Body of pancreas (tissue), 4 donors: ENCODE data around the gene LYZL4. TPM values are rescaled to one million over a fixed set of nuclear protein-coding genes. Genes with fewer than 3 reads are reported as not detected.

Experiments
- ATAC-seq: fragments of 150-250 bp; one replicate; pipeline ENCODE4 v1.9.1; 2016
- DNase-seq, 4 donors: peaks; one replicate each; pipeline ENCODE4 v3.0.0-alpha.2; 2019
- H3K27ac ChIP-seq, 4 donors: fragments of 200-600 bp; sonication (generic); 1 replicate in 3 of 4; 2 replicates in 1 of 4; pipeline versions ENCODE4 v1.5.1 to v1.6.1; 2016 to 2019; ENCODE audit warnings: mild to moderate bottlenecking in 1 of 4, mixed read lengths in 1 of 4, moderate library complexity in 1 of 4
- H3K27me3 ChIP-seq, 2 donors: fragments of 200-600 bp; sonication (generic); one replicate each; pipeline ENCODE4 v1.6.0; 2016; ENCODE audit warnings: mild to moderate bottlenecking in 1 of 2
- H3K36me3 ChIP-seq, 2 donors: fragments of 200-600 bp; sonication (generic); replicated peaks in 1 of 2; 2 replicates each; pipeline ENCODE4 v1.5.1; 2016; ENCODE audit warnings: low read depth in 2 of 2; ENCODE audit not compliant: insufficient read depth in 1 of 2
- H3K4me1 ChIP-seq: fragments of 200-600 bp; sonication (generic); one replicate; pipeline ENCODE4 v1.6.0; 2016
- H3K4me3 ChIP-seq, 2 donors: fragments of 200-600 bp; sonication (generic); 1 replicate in 1 of 2; 2 replicates in 1 of 2; pipeline ENCODE4 v1.5.1; 2016 to 2019
- H3K9me3 ChIP-seq, 3 donors: fragments of 200-600 bp; sonication (generic); 1 replicate in 2 of 3; 2 replicates in 1 of 3; pipeline ENCODE4 v1.5.1; 2016
- CTCF ChIP-seq, 7 experiments: fragments of 450-650 bp in 4 of 7; fragments of 200-600 bp in 3 of 7; sonication (generic) in 3 of 7; IDR thresholded peaks; one replicate each; pipeline ENCODE4 v1.5.1; 2016 to 2019; ENCODE audit warnings: antibody characterized with exemption in 7 of 7
- POLR2A ChIP-seq, 3 donors: fragments of 450-650 bp; IDR thresholded peaks; one replicate each; pipeline ENCODE4 v1.6.1; 2016; ENCODE audit warnings: antibody characterized with exemption in 3 of 3, mild to moderate bottlenecking in 2 of 3
- WGBS, 2 donors: methylation state at CpG; one replicate each; pipeline ENCODE4 v1.1.5; 2017; 5-methylcytosine and 5-hydroxymethylcytosine counted together
- intact Hi-C: fragments of 100-400 bp; cut with DNase I; formaldehyde crosslinking; loops from one replicate; pipeline ENCODE4 v1.15.1; 2023
- total RNA-seq, 2 donors: library from RNA; depleted of rRNA; stranded (reverse); fragments of >200 nt; gene quantifications; one replicate each; pipeline ENCODE4 v1.1.0, GENCODE V29; 2016

The LYZL4 gene
- total RNA-seq, 2 donors from 2014 or later: not detected

DNA sequence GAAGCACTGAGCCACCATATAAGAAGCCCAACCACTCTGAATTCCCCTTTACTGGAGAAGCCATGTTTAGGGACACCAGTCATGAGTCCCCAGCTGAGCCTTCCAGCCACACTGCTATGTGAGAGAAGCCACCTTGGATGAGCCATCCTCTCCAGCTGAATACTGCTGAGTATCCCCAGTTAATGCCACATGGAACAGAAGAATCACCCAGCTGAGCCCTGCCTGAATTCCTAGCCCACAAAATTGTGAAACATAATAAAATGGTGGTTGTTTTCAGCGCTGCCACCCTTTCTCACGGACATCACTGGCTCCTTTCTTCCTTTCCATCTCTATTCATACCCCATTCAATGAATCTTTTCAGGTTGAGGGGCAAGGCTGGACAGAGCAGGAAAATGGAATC is 22.1 kb upstream of the LYZL4 start:
- H3K36me3 ChIP-seq: no peaks in the 10 kb centered on the region
- no peak for ATAC-seq
- peaks cover 0 to 7% (median 0%) of the 10 kb centered on the region in 3 donors for H3K9me3 ChIP-seq
- intact Hi-C loops: no loop called here
- no peak overlapping the region for H3K4me3 ChIP-seq
- no peaks in the 10 kb centered on the region for H3K27me3 ChIP-seq
- H3K4me1 ChIP-seq: no peaks in the 10 kb centered on the region
- 70 to 71% methylated on average over 2 of the region's 2 CpGs for WGBS, 2 donors
- DNase-seq: no peak
- no peak for TF ChIP-seq POLR2A (IDR thresholded peaks at IDR 0.05)
- no peak overlapping the region for H3K27ac ChIP-seq

- no peaks in the 10 kb centered on the region for H3K27me3 ChIP-seq
- H3K4me1 ChIP-seq: no peaks in the 10 kb centered on the region
- intact Hi-C loops: no loop called here
- ATAC-seq (no peak), DNase-seq (no peak)
- no peaks in the 10 kb centered on the region for H3K36me3 ChIP-seq
- TF ChIP-seq POLR2A (IDR thresholded peaks at IDR 0.05): no peak
- TF ChIP-seq CTCF (IDR thresholded peaks at IDR 0.05): no peak
- no peak overlapping the region for H3K4me3 ChIP-seq
- H3K9me3 ChIP-seq: peaks cover 0 to 7% (median 0%) of the 10 kb centered on the region in 3 donors
- 49 to 54% methylated on average over 7 of the region's 7 CpGs for WGBS, 2 donors
- H3K27ac ChIP-seq: no peak overlapping the region
Measured at GRCh38 chr3:42430781-42431532, 20.5 kb upstream of the LYZL4 start.

- DNase-seq: no peak
- Histone ChIP-seq H3K27ac (no peak overlapping the region), H3K36me3 (no peaks in the 10 kb centered on the region), H3K4me1 (no peaks in the 10 kb centered on the region), H3K9me3 (peaks cover 0 to 7% (median 0%) of the 10 kb centered on the region in 3 donors), H3K4me3 (no peak overlapping the region), H3K27me3 (no peaks in the 10 kb centered on the region)
- intact Hi-C loops: no loop called here
- TF ChIP-seq POLR2A (IDR thresholded peaks at IDR 0.05) (no peak), CTCF (IDR thresholded peaks at IDR 0.05) (no peak)
- 20 to 29% methylated on average over 2 of the region's 2 CpGs for WGBS, 2 donors
- ATAC-seq: no peak
Measured at GRCh38 chr3:42428830-42429229, 18.4 kb upstream of the LYZL4 start.

DNA sequence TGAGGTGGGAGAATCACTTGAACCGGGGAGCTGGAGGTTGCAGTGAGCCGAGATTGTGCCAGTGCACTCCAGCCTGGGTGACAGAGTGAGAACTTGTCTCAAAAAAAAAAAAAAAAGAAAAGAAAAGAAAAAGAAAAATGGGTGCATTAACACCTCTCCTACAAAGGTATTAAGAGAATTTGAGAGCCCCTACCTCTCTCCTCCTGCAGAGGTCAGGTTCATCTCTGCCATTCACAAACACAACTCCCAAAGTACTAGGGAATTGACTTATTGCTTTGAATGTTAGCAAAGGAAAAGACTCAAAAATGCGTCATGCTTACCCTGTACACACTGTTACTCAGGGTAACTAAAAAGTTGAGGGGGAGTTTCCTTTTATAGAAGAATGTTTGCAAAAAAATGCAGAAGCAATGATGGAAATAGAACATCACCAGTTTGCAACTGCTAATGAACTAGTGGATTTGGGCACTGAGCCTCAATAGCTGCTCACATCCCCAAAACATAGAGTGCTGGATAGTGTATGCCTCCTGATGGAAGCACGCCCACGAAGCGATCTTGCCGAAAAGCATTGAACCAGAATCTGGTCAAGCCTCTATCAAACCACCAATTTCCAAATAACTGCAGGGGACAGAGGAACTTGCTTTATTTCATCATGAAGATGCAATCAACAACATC is 15.5 kb upstream of the LYZL4 start:
- no peak overlapping the region for H3K27ac ChIP-seq
- no peak for TF ChIP-seq CTCF (IDR thresholded peaks at IDR 0.05)
- no peaks in the 10 kb centered on the region for H3K36me3 ChIP-seq
- DNase-seq (no peak), ATAC-seq (no peak)
- 79 to 81% methylated on average over 7 of the region's 7 CpGs for WGBS, 2 donors
- H3K4me3 ChIP-seq: no peak overlapping the region
- H3K9me3 ChIP-seq: no peaks in the 10 kb centered on the region
- intact Hi-C loops: no loop called here
- H3K4me1 ChIP-seq: no peaks in the 10 kb centered on the region
- no peaks in the 10 kb centered on the region for H3K27me3 ChIP-seq

- no peak overlapping the region for H3K27ac ChIP-seq
- H3K36me3 ChIP-seq: no peaks in the 10 kb centered on the region
- DNase-seq: no peak
- TF ChIP-seq POLR2A (IDR thresholded peaks at IDR 0.05) (no peak), CTCF (IDR thresholded peaks at IDR 0.05) (no peak)
- H3K9me3 ChIP-seq: no peaks in the 10 kb centered on the region
- ATAC-seq: no peak
- WGBS, 2 donors: 72 to 73% methylated on average over 3 of the region's 3 CpGs
- H3K4me3 ChIP-seq: no peak overlapping the region
- intact Hi-C loops: no loop called here
- H3K4me1 ChIP-seq: no peaks in the 10 kb centered on the region
- H3K27me3 ChIP-seq: no peaks in the 10 kb centered on the region
Measured at GRCh38 chr3:42424911-42425310, 14.5 kb upstream of the LYZL4 start.
